ENCODE results near the gene ITGA11.

- TF ChIP-seq CTCF (IDR thresholded peaks at IDR 0.05): no peak
- TF ChIP-seq NRF1 (IDR thresholded peaks at IDR 0.05; ENCODE audit: low read depth, low read length): no peak
- no peak for TF ChIP-seq SMC3 (IDR thresholded peaks at IDR 0.05; ENCODE audit: low read depth, low read length)
- TF ChIP-seq EZH2phosphoT487 (IDR thresholded peaks at IDR 0.05; ENCODE audit: borderline replicate concordance, low read depth): no peak
These were observed 159.2 kb downstream of the ITGA11 start for GRCh38 chr15:68272721-68273271.

Measured in SK-N-SH (cell line).